Forelimb muscle (tissue), 1 donor: ENCODE measurements around the gene CPNE2. TPM values are rescaled to one million over a fixed set of nuclear protein-coding genes. Genes with fewer than 3 reads are reported as not detected.
"Not testable (repeated sequence)": the region's sequence is repeated elsewhere in the genome, so short reads cannot be mapped to it uniquely, and the experiment has no call there.

Source experiments
- DNase-seq: peaks from one replicate; pipeline ENCODE4 v3.0.0-alpha.2; 2013; ENCODE audit warnings: low read depth
- polyA plus RNA-seq: library from polyadenylated mRNA; unstranded; fragments of 120-200 nt; gene quantifications from one replicate; pipeline ENCODE4 v1.2.1, GENCODE V29; 2013; ENCODE audit not compliant: insufficient read length

Gene CPNE2
- polyA plus RNA-seq: 23.4 TPM

DNA sequence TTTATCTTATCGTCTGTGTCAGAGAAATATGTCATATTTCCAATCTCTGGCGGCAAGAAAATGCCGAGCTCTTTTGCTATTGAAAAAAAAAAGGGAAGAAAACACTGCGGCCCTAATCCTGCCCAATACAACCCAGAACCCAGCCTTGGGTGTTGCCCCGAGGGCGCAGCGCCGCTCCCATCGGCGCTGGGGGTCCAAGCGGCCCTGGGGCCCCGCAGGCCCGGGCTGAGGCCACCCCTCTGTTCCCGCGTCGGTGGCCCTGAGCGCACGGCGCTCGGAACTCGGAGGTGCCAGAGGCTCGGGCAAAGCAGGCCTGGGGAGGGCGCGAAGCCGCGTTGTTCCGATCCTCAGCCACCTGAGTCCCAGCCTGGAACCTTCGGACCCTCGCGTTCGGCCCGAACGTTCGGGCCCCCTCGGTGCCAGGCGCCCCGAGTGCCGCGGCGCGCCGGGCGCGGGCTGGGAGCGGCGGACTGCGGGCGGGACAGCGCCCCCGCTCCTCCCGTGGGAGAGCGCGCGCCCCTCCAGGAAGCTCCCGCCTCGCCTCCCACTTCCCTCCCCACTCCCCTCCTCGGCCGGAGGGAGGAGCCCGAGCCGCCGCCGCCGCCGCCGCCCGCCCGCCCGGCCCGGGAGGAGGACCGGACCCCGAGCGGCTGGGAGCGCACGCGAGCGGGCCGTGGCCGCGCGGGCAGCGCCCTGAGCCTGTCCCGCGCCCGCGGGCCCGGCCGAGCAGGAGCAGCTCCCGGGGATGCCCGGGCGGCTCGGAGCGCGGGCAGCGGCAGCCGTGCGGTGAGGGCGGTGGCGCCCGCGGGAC is at the start of gene CPNE2:
TSS of gene CPNE2 (plus strand) at position 609 of the 811 bp plus-strand sequence. CDS start 18,160 bp downstream, outside the sequence.
- DNase-seq: no peak

DNA sequence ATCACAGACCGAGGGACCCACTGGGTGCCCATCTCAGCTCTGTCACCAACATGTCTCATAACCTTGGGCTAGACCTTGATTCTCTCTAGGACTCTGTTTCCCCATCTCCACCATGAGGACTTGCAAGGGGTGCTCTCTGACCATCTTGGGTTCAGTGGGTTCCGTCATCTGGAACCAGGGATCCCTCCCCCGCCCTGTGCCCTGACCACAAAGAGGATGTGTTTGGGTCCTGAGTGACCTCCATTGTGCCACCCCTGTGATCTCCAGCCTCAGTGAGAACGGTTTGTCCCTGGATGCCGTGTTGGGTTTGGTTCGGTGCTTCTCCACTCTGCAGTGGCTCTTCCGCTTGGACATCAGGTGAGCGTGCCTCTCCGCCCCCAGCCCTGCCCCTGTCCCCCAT is 49.1 kb upstream of the CPNE2 start:
- DNase-seq: no peak

DNA sequence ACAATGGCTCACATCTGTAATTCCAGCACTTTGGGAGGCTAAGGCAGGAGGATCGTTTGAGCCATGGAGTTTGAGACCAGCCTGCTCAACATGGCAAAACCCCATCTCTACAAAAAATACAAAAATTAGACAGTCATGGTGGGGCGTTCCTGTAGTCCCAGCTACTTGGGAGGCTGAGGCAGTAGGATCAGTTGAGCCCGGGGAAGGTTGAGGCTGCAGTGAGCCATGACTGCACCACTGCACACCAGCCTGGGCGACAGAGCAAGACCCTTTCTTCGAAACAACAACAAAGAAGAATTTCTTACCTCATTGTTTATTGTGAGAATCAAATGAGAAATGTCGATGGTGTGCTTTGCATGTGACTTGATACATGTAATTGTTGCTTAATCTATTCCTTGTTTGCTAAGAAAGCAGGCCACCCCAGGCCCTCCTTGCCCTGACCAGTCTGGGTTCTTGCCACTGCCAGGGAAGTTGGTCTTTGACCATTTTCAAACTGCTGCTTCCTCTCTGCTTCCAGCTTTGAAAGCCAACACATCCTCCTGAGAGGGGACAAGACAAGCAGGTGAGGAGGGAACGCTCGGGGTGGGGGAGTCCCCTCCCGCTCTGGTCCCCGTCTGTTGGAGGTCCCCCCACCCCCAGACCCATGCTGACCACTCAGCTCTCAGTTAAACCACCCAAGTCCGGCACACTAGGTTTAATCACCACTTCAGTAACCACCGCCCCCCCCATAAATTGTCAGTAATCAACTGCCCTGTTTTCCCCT is 47.3 kb upstream of the CPNE2 start:
- no peak for DNase-seq

DNA sequence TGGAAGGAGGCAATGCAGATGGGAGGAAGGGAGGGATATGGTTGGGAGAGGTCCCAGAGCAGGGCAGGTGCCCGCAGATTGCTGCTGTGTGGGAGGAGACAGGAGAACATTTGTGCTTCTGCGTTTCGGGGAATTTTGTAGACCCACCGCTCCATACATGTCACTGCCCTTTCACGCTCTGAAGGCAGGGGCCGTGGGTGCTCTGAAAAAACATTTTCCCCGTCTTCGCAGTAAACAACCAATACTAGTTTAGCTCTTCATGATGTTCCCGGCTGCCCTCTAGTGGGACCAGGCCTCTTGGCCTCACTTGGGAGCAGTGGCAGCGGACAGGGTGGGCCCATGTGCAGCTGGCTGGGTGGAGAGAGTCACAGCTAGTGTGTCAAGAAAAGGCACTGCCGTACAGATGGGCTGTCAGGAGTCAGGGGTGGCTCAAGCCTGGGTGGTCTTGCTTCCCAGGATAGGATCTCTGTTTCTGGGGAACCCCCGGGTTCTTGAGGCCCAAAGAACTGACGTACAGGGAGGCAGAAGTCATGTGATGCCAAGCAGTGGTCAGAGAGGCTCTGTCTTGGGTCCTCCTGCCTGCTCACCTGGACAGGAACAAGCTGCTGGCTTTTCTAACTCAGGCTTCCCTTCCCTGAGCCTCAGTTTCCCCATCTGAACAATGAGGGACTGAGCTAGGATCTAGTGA is 46.5 kb upstream of the CPNE2 start:
- peak; percentile 28 for DNase-seq

DNA sequence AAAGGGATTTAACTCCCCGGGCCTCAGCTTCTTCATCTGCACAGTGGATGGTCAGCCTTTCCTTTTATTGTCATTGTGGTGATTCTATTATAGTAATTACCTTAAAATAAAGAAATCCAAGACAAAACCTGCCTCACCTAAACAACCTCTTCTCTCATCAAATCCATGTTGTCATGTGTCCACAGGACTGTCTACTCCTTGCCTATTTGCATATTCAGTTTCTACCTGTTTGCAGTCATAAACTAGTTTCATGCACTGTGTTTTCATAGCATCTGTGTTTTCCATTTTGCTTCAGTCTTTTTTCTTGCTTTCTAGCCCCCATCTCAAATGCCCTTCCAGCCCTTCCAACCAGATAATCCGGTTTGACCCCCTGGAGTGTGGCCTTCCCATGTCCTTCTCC is 44.3 kb upstream of the CPNE2 start:
- no peak for DNase-seq

DNA sequence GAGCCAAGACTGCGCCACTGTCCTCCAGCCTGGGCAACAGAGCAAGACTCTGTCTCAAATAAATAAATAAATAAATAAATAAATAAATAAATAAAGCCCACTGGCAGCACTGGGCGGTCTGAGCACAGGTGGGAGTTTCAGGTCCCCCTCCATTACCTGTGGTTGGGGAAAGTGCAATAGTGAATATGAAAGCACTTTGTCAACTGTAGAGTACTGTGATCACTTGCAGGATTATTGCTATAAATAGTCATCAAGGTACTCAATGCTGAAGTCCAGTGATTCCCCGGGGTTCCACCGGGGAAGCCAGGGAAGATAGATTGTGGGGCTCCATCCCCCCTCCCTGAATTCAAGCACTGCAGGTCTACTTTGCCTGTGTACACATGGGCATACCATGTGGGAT is 42.7 kb upstream of the CPNE2 start:
- no peak for DNase-seq

DNA sequence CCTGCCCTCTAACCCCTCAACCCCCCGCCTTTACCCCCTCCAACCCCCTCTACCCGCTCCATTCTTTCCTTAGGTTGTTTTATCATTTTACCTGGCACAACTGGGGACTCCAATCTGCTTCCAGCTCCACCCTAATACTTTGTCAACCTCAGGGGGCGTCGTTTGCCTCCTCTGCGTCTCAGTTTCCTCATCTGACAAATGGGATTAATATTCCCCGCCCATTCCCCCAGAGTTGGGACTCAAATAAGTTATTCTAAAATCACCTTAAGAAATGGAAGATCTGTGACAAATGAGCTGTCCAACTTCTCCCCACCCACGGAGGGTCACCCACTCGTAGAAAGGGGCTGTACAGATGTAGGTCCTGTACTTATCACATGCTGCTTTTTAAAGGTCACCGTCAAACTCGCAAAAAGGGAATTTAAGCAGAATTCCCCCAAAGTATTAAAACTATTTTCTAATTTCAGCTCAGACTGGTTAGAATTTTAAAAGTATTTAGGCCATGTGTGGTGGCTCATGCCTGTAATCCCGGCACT is 40.6 kb upstream of the CPNE2 start:
- DNase-seq: no peak

DNA sequence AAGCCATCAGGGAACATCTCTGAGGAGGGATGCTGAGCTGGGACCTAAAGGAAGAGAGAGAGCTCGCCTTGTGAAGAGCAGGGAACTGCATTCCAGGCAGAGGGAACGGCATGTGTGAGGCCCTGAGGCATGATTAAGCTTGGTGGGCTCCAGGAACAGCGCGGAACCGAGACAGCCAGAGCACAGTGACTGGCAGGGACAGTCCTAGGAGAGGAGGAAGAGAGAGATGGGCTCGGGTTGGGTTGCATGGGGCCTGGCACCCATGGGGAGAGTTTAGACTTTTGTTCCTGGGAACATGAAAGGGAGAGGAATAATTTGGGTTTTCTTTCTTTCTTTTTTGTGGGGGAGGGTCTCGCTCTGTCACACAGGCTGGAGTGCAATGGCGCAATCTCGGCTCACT is 39.2 kb upstream of the CPNE2 start:
- DNase-seq: no peak

DNA sequence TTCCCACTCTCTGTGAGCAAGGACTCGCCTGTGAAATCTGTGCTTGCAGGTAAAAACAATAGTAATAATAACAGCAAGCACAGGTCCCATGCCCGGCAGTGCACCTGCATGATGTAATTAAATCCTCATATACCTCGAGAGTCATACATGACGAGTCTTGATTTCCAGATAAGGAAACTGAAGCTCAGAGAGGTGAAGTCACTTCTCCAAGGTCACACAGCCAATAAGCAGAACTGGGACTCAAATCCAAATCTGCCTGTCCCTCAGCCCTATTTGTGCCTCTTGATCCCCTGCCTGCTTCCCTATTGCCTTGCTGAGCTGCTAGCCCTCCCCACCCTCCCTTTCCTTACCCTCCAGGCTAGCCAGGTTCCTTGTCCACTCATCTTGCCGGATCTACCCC is 38.0 kb upstream of the CPNE2 start:
- DNase-seq: no peak

DNA sequence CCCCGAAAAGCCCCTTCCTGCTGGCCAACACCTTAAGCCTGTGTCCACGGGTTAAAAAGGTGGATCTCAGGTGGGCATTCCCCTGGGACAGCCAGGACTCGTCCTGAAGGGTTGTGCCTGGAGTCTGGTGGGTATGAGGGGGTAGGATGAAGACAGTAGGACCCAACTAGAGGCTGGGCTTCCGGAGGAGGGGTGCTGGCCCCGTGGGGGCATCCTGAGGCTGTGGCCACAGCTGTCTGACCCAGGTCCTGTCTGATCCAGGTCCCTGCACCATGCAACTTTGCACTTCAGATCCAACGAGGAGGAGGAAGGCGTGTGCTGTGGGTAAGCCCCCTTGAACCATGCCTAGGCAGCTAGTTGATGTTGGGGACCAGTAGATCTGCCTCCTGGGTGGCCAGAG is 37.6 kb upstream of the CPNE2 start:
- DNase-seq: no peak

DNA sequence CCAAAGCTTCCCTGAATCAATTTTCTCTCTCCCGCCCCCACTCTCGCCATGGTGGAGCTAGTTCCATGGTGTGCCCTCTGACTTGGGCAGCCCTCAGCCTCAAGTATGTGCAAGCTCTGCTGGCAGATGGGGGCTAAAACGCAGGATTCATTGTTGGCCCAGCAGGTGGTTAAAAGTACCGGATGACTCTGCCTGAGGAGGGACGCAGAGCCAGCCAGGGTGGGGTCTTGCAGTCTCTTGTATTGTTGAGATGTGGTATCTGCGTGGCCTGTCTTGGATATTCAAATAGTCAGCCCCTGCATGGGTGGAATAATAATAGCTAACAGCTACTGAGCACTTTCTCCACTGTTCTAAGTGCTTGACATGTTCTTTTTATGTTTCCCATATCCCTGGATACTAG is 36.7 kb upstream of the CPNE2 start:
- DNase-seq: no peak

DNA sequence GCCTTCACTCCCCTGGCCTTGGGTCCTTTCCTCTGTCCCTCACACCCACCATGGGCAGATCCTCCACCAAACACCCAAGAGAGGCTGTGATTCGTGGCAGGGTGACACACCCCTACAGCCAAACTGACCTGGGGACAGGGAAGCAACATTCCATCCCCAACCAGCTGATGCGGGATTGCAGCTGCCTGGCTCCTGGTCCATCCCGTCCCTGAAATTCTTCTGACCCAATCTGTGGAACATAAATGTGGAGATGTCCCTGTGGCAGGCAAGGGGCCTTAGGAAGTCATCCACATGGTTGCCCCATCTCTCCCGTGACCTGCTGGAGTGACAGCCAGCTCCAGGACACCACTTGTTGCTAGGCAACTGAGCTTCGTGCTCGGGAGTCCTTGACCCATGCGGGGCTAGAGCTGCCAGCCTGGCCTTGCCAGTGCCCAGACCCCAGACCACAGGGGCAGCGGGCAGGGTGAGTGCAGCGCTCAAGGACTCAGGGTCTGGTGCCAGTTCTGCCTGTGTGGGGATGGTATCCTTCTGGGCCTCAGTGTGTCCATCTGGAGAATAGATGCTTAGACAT is 34.0 kb upstream of the CPNE2 start:
- no peak for DNase-seq

DNA sequence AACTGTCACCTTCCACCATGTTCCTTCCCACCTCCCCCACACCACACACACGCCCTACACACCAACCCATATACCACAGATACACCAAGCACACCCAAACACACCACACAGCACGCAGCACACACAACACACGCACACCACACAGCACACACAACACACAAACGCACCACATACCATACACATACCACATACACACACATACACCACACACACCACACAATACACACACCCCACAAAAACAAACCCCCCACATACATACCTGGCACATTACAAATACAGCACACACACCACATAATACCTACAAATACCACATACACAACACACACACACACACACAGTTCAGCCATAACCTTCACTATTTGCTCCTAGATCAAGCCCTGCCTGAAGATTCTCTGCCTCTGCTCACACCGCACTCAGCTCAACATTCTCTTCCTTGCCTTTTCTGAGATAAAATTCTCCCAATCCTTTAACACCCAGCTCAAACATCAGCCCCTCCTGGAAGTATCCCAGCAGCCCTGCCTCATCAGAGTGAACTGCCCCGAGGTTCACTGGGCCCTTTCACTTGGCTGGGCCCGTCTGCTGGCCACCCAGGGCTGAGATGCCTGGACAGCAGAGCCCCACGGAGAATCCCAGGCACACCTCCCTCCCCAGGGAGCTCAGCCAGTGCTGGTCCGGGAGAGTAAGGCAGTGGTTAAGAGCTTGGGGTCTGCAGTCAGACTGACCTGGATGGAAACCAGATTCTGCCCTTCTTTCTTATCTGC is 31.9 kb upstream of the CPNE2 start:
- no peak for DNase-seq

DNA sequence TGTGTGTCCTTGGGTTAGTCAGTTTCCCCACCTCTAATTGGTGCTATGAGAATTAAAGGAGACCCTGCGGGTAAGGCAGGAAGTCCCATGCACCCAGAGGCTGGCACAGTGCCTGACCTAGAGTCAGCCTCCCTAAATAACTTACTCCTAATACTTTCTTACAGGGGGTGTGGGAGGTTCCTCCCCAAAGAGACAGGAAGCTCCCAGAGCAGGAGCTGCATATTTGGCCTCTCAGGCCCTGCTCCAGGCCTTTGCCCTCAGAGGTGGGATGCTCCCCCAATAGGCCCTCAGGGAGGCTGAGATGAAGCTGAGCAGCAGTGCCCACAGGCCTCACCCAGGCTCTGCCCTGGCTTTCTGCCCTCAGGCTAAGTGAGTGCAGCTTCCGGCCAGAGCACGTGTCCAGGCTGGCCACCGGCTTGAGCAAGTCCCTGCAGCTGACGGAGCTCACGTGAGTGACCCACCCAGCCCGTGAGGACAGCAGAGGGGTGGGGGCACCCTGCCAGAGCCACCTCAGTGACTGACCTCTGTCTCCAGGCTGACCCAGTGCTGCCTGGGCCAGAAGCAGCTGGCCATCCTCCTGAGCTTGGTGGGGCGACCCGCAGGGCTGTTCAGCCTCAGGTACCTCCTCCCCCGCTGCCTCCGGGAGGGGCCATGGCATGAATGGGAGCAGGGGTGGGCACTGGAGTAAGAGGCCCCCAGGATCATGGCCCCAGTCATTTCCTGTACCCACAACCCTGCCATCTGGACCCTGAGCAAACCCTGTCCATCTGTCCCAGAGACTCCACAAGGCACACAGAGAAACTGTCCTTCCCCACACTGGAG is 31.1 kb upstream of the CPNE2 start:
- no peak for DNase-seq

DNA sequence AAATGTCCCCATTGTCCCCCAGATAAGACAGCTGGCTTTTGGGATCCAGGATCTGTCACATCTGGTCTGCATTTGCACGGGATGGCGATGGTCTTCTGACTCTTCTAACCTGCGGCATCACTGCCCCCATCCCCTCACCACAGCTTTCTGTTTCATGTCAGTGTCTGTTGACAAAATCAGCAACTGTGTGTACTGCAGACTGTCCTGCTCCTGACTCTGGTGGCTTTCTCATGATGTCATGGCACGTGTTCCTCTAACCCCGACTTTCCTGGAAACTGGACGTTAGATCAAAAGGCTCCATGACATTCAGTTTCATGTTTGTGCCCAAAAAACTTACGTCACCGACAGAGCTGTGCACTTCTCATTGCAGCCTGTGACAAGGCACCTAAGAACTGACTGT is 30.1 kb upstream of the CPNE2 start:
- DNase-seq: peak; percentile 48

DNA sequence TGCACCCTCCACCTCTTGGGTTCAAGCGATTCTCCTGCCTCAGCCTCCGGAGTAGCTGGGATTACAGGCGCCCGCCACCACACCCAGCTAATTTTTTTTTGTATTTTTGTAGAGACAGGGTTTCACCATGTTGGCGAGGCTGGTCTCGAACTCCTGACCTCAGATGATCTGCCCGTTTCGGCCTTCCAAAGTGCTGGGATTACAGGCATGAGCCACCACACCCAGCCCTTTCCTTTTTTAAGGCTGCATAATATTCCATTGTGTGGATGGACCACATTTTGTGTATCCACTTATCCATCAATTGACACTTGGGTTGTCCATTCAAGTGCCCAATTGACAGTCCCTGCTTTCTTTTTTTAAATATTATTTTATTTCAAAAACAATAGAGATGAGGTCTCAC is 29.2 kb upstream of the CPNE2 start:
- not testable (repeated sequence) for DNase-seq

DNA sequence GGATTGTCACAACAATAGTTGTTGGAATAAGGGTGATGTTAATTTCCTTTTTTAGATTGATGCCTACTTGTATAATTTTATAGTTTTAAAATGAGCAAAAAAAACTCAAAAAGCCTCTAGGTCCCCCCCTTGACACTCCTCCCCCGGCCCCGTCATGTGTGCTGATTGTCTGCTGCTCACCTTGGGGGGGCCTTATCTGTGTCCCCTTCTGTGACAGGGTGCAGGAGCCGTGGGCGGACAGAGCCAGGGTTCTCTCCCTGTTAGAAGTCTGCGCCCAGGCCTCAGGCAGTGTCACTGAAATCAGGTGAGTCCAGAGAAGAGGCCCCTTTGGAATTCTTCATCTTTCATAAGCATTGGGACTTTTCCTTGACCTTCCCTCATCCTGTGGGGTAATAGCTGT is 27.4 kb upstream of the CPNE2 start:
- no peak for DNase-seq

DNA sequence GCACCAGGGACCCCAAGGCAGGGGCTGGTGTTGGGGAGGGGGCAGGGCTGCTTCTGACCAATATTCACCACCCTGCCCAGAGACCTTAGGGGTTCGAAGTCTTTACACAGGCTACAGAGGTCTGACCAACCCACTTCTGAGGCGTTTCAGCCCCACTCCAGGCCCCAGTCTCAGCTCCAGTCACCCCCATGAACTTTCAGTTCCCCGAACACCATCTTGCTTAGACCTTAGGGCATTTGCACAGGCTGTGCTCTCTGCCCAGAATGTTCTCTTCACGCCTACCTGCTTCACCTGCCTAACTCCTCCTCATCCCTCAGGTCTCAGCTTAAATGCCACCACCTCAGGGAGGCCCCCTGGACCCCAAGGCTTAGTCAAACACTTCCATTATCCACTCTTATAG is 25.8 kb upstream of the CPNE2 start:
- DNase-seq: no peak

DNA sequence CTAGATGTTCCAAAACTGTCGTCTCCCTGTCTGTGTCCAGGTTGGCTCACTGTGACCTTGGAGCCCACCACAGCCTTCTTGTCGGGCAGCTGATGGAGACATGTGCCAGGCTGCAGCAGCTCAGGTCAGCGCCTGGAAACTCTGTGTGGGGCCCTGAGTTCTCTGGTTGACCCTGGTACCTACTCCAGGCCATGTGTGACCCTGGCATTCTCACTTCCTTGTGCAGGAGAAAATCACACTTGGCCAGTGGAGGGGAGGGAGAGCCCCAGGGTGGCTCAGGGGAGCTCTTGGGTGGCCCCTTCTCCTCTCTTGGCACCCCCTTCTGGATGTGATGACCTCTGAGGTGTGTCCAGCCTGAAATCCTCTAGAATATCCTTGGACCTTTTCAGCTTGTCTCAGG is 25.0 kb upstream of the CPNE2 start:
- DNase-seq: no peak

DNA sequence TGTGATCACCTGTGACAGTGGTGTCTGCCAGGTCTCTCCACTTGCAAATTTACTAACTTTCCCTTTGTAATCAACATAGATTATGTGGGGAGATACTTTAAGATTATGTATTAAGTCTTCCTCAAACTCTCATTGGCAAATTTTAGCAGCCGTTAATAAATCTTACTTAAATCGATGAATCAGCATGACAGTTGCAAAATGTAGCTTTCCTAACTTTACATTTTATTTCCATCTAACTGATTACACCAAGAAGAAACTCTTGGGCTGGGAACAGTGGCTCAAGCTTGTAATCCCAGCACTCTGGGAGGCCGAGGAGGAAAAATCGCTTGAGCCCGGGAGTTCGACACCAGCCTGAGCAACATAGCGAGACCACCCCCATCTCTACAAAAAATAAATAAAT is 23.3 kb upstream of the CPNE2 start:
- DNase-seq: no peak
